Measurements from ENCODE around the gene IMMP2L. TPM values are rescaled to one million over a fixed set of nuclear protein-coding genes. Genes with fewer than 3 reads are reported as not detected.

Gene IMMP2L
- total and polyA plus RNA-seq, 2 of the 13 experiments (the other 11 are each of a cell fraction or from before 2014, with no cell fraction given) = 7.8 to 16.9 TPM

DNA sequence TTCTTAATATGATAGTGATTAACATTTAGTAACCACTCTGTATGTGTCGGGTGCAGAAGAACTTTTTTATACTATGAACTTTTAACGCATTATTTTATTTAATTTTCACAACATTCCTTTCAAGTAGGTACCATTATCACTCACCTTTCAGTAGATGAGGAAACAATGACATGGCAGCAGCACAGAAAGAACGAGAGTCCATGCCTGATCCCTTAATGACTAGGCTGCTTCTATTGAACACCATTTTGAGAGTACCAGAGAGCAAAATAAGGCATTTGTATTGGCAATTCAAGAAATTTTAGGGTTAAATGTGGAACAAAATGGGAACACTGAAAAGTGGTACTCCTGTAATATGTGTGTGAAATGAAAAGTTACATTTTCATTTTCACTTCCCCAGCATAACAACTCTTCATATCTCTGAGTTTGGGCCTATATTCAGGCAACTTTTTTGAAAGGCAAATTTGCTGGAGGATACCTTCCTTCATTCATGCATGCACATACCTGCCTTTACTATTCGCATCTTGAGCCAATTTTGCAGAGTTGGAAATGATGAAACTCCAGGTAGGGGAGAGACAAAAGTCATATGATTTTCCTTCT lies 458.5 kb downstream of the IMMP2L start:
- Histone ChIP-seq H3K9me3 (ENCODE audit: low read length) (no peaks in the 10 kb centered on the region), H3K27me3 (ENCODE audit: control insufficient read depth in 1 of 2, insufficient read depth in 2 of 2, low read length in 2 of 2) (no peaks in the 10 kb centered on the region), H3K4me1 (ENCODE audit: insufficient read depth, low read length) (no peaks in the 10 kb centered on the region), H3K36me3 (replicated peaks in 1 of 2; ENCODE audit: control insufficient read depth in 1 of 2, insufficient read depth in 2 of 2, low read length in 2 of 2) (no peaks in the 10 kb centered on the region), H3K4me2 (ENCODE audit: low read depth, low read length) (no peak overlapping the region), H2AFZ (ENCODE audit: low read length) (no peak overlapping the region), H4K20me1 (ENCODE audit: insufficient read depth, low read length) (no peaks in the 10 kb centered on the region; the same call in 1 of the 2 replicates), H3K79me2 (ENCODE audit: insufficient read depth, low read length) (no peaks in the 10 kb centered on the region), H3K27ac (ENCODE audit: extremely low read length, insufficient read depth, low read length) (no peak overlapping the region), H3K4me3 (replicated peaks in 1 of 3; ENCODE audit: insufficient read depth in 1 of 3, low read depth in 2 of 3, low read length in 3 of 3) (no peak overlapping the region), H3K9ac (ENCODE audit: insufficient read depth, low read depth, low read length) (no peak overlapping the region)
- TF ChIP-seq MBNL3 (CRISPR knock-in tag; conservative IDR thresholded peaks at IDR 0.05) (no peak), ZNF629 (CRISPR knock-in tag; conservative IDR thresholded peaks at IDR 0.05) (no peak), CEBPG (CRISPR knock-in tag; IDR thresholded peaks at IDR 0.05) (no peak), ZBTB34 (CRISPR knock-in tag; IDR thresholded peaks at IDR 0.05) (no peak), ZNF468 (CRISPR knock-in tag; IDR thresholded peaks at IDR 0.05) (no peak), HCFC1 (IDR thresholded peaks at IDR 0.05; ENCODE audit: low read depth, low read length) (no peak), ZNF264 (CRISPR knock-in tag; IDR thresholded peaks at IDR 0.05) (no peak), HDAC6 (IDR thresholded peaks at IDR 0.05; ENCODE audit: low read depth, low read length) (no peak), JUN (CRISPR knock-in tag; IDR thresholded peaks at IDR 0.05) (no peak)
- TF ChIP-seq, protein P1, sequence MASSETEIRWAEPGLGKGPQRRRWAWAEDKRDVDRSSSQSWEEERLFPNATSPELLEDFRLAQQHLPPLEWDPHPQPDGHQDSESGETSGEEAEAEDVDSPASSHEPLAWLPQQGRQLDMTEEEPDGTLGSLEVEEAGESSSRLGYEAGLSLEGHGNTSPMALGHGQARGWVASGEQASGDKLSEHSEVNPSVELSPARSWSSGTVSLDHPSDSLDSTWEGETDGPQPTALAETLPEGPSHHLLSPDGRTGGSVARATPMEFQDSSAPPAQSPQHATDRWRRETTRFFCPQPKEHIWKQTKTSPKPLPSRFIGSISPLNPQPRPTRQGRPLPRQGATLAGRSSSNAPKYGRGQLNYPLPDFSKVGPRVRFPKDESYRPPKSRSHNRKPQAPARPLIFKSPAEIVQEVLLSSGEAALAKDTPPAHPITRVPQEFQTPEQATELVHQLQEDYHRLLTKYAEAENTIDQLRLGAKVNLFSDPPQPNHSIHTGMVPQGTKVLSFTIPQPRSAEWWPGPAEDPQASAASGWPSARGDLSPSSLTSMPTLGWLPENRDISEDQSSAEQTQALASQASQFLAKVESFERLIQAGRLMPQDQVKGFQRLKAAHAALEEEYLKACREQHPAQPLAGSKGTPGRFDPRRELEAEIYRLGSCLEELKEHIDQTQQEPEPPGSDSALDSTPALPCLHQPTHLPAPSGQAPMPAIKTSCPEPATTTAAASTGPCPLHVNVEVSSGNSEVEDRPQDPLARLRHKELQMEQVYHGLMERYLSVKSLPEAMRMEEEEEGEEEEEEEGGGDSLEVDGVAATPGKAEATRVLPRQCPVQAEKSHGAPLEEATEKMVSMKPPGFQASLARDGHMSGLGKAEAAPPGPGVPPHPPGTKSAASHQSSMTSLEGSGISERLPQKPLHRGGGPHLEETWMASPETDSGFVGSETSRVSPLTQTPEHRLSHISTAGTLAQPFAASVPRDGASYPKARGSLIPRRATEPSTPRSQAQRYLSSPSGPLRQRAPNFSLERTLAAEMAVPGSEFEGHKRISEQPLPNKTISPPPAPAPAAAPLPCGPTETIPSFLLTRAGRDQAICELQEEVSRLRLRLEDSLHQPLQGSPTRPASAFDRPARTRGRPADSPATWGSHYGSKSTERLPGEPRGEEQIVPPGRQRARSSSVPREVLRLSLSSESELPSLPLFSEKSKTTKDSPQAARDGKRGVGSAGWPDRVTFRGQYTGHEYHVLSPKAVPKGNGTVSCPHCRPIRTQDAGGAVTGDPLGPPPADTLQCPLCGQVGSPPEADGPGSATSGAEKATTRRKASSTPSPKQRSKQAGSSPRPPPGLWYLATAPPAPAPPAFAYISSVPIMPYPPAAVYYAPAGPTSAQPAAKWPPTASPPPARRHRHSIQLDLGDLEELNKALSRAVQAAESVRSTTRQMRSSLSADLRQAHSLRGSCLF (CRISPR knock-in tag; IDR thresholded peaks at IDR 0.05; ENCODE audit: borderline replicate concordance) = no peak
- CTCF ChIA-PET (ENCODE audit: low intra/inter-chr PET ratio, low total read pairs) = no interaction called here
- FAIRE-seq (no peak), DNase-seq (ENCODE audit: low spot score) (no peak), ATAC-seq (no peak)
- BruUV-seq (replicated peaks) = no TSS peak
- POLR2A ChIA-PET = no interaction called here
- in situ Hi-C loops (cut with HindIII; ENCODE audit: extremely low pct_ligation_motif_present, low pct_unique_long_range_greater_than_20kb) (no loop called here), intact Hi-C loops (cut with micrococcal nuclease; ENCODE audit: unreplicated experiment) (no loop called here)
- 76% methylated on average over 4 of the region's 4 CpGs for WGBS (ENCODE audit: low lambda C conversion rate)

Data from HepG2 (cell line).